ENCODE results near the gene MICAL3.

DNA sequence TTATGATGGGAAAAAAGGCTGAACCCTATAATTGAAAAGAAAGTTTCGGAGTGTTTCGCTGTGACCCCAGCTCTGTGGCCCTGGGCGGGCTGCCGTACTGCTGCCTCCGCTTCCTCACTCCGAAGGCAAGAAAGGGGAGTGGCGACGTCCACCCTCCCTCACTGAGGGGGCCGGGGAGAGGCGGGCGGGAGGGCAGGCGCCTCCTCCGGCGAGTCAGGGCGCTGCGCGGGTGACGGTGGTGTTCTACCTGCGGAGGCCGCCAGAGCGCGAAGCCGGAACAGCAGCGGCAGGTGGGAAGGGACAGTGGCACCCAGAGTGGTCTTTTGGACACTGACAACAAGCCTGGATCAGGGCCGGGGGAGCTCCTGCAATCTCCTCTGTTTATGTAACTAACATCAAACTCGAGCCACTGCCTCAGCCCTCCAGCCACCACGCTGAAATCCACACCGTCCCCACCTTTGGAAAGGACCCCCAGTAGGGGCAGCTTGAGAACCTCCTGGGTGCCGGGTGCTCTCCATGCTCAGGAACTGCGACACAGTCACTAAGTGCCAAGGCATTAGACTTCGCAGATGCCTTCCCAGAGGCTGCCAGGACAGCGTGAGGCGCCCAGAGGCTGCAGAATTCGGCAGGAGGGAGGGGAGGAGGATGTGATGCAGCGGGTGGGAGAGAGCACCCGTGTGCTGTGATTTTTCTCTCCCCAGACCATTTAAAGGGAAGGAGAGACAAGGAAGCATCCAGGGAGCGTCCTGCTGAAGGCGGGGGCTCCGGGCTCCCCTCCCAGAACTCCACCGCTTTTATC, 275.6 kb downstream of the MICAL3 start:
- no peak for TF ChIP-seq YY1 (IDR thresholded peaks at IDR 0.05; ENCODE audit: insufficient read depth, insufficient read length)
- TF ChIP-seq ZNF274 (IDR thresholded peaks at IDR 0.05; ENCODE audit: low read depth, low read length), result no peak
- TF ChIP-seq SUZ12 (IDR thresholded peaks at IDR 0.05; ENCODE audit: extremely low read depth, insufficient read depth, insufficient read length), result no peak

Data from NT2/D1 (cell line).